Activated B cell treated with CpG ODN at 0.5 μM for 24 hours (primary cell): Measurements from ENCODE around the gene SNPH. TPM values are rescaled to one million over a fixed set of nuclear protein-coding genes. Genes with fewer than 3 reads are reported as not detected.

Experiments
- ATAC-seq: fragments of 200-7000 bp; cut with Tn5 transposase; one replicate; pipeline ENCODE4 v1.10.0; 2021; ENCODE audit warnings: low read depth, mild to moderate bottlenecking, moderate library complexity
- CTCF ChIA-PET: fragments of 350-600 bp; sonication (Branson Sonifier 250); formaldehyde crosslinking; loops from one replicate; lab custom pipeline; 2021; ENCODE audit warnings: antibody characterized with exemption; lab: Charles Lee
- POLR2A ChIA-PET: fragments of 350-600 bp; sonication (Branson Sonifier 250); formaldehyde crosslinking; loops from one replicate; lab custom pipeline; 2021; ENCODE audit warnings: antibody characterized with exemption; lab: Charles Lee
- DNase-seq: peaks from one replicate; pipeline ENCODE4 v3.0.0; 2022
- H3K27ac Mint-ChIP-seq: one replicate; pipeline ENCODE4 v1.8.0; 2020; ENCODE audit warnings: mixed read lengths
- H3K27me3 Mint-ChIP-seq: one replicate; pipeline ENCODE4 v1.8.0; 2021; ENCODE audit warnings: mixed read lengths
- H3K36me3 Mint-ChIP-seq: one replicate; pipeline ENCODE4 v1.8.0; 2021; ENCODE audit warnings: low read depth, mixed read lengths
- H3K4me1 Mint-ChIP-seq: one replicate; pipeline ENCODE4 v1.8.0; 2021; ENCODE audit warnings: mixed read lengths
- H3K4me3 Mint-ChIP-seq: one replicate; pipeline ENCODE4 v1.8.0; 2020; ENCODE audit warnings: mild to moderate bottlenecking, mixed read lengths
- H3K9me3 Mint-ChIP-seq: one replicate; pipeline ENCODE4 v1.8.0; 2020; ENCODE audit warnings: mixed read lengths
- CTCF ChIP-seq: fragments of 200-600 bp; IDR thresholded peaks from one replicate; pipeline ENCODE4 v1.8.0; 2022; ENCODE audit warnings: antibody characterized with exemption, mild to moderate bottlenecking
- intact Hi-C: fragments of 100-400 bp; cut with micrococcal nuclease; formaldehyde crosslinking; loops from one replicate; pipeline ENCODE4 v1.15.1; 2024
- total RNA-seq: library from RNA; stranded (reverse); gene quantifications from 2 replicates; pipeline ENCODE4 v1.2.3, GENCODE V29; 2022

Gene SNPH
- total RNA-seq, 1 donor from 2014 or later, result 0.86 TPM

GRCh38 chr20:1295276-1295930 lies 29.3 kb downstream of the SNPH start:
- CTCF ChIA-PET, result no interaction called here
- POLR2A ChIA-PET, result no interaction called here
- Mint-ChIP-seq H3K4me3 (no peak overlapping the region), H3K27me3 (no peaks in the 10 kb centered on the region), H3K36me3 (no peaks in the 10 kb centered on the region), H3K27ac (no peak overlapping the region), H3K4me1 (no peaks in the 10 kb centered on the region), H3K9me3 (no peaks in the 10 kb centered on the region)
- DNase-seq, result no peak
- ATAC-seq, result no peak
- intact Hi-C loops, result no loop called here
- TF ChIP-seq CTCF, result no peak

- no peak for DNase-seq
- no peak for TF ChIP-seq CTCF
- Mint-ChIP-seq H3K4me1 (no peaks in the 10 kb centered on the region), H3K27me3 (no peaks in the 10 kb centered on the region), H3K36me3 (no peaks in the 10 kb centered on the region), H3K4me3 (no peak overlapping the region), H3K9me3 (no peaks in the 10 kb centered on the region), H3K27ac (no peak overlapping the region)
- ChIA-PET POLR2A (no interaction called here), CTCF (no interaction called here)
- ATAC-seq, result no peak
- intact Hi-C loops, result no loop called here
These were observed 30.1 kb downstream of the SNPH start for GRCh38 chr20:1296117-1296610.

- TF ChIP-seq CTCF, result no peak
- no peak overlapping the region for H3K27ac Mint-ChIP-seq
- no peaks in the 10 kb centered on the region for H3K27me3 Mint-ChIP-seq
- no peaks in the 10 kb centered on the region for H3K4me1 Mint-ChIP-seq
- no peak for DNase-seq
- H3K36me3 Mint-ChIP-seq, result no peaks in the 10 kb centered on the region
- ChIA-PET CTCF (no interaction called here), POLR2A (no interaction called here)
- H3K4me3 Mint-ChIP-seq, result no peak overlapping the region
- no peaks in the 10 kb centered on the region for H3K9me3 Mint-ChIP-seq
- ATAC-seq, result no peak
- intact Hi-C loops, result no loop called here
These were observed 30.8 kb downstream of the SNPH start for GRCh38 chr20:1296922-1297321.

- no peak for ATAC-seq
- ChIA-PET CTCF (no interaction called here), POLR2A (no interaction called here)
- intact Hi-C loops, result no loop called here
- H3K27me3 Mint-ChIP-seq, result no peaks in the 10 kb centered on the region
- TF ChIP-seq CTCF, result no peak
- H3K4me3 Mint-ChIP-seq, result no peak overlapping the region
- DNase-seq, result no peak
- no peaks in the 10 kb centered on the region for H3K9me3 Mint-ChIP-seq
- H3K4me1 Mint-ChIP-seq, result no peaks in the 10 kb centered on the region
- H3K27ac Mint-ChIP-seq, result no peak overlapping the region
- H3K36me3 Mint-ChIP-seq, result no peaks in the 10 kb centered on the region
These were observed 31.4 kb downstream of the SNPH start for GRCh38 chr20:1297486-1297885.

- no peaks in the 10 kb centered on the region for H3K4me1 Mint-ChIP-seq
- intact Hi-C loops, result no loop called here
- CTCF ChIA-PET, result interaction anchor here (1.1 kb wide), 1 partner anchor 14 kb away, joined by 3 read pairs; no protein-coding TSS in a partner anchor
- no peaks in the 10 kb centered on the region for H3K27me3 Mint-ChIP-seq
- no peak overlapping the region for H3K4me3 Mint-ChIP-seq
- H3K27ac Mint-ChIP-seq, result no peak overlapping the region
- DNase-seq (no peak), ATAC-seq (no peak)
- H3K9me3 Mint-ChIP-seq, result no peaks in the 10 kb centered on the region
- H3K36me3 Mint-ChIP-seq, result no peaks in the 10 kb centered on the region
- POLR2A ChIA-PET, result interaction anchor here (0.8 kb wide), 1 partner anchor 323 kb away, joined by 3 read pairs; no protein-coding TSS in a partner anchor
- TF ChIP-seq CTCF, result no peak
These were observed 32.1 kb downstream of the SNPH start for GRCh38 chr20:1298166-1298565.
